NCI-H187 (cell line): Measurements from ENCODE around the gene UCP2.
A peak's percentile ranks its signal among the peaks of the same experiment; 100 is the strongest.

Experiments
- DNase-seq, 2 experiments: peaks; one replicate each; lab custom pipeline; 2025; lab: John Stamatoyannopoulos, UW

UCP2 gene

GRCh38 chr11:74010306-74011300, 28.0 kb upstream of the UCP2 start:
- no peak for DNase-seq

- no peak for DNase-seq
Observed at GRCh38 chr11:74009675-74010305, 27.1 kb upstream of the UCP2 start.

- DNase-seq, result no peak
Observed at GRCh38 chr11:74009230-74009547, 26.5 kb upstream of the UCP2 start.

- DNase-seq, result peak in 1 of 2 experiments; percentile 10
Observed at GRCh38 chr11:74008373-74009229, 26.0 kb upstream of the UCP2 start, which contains the start of gene UCP3. TSS of gene UCP3 (minus strand) at chr11:74009085. CDS start at chr11:74007042, 2,043 bp downstream.

GRCh38 chr11:74007691-74008372, 25.2 kb upstream of the UCP2 start:
- DNase-seq, result no peak

- DNase-seq, result no peak
Observed at GRCh38 chr11:74006743-74007304, 24.2 kb upstream of the UCP2 start.

GRCh38 chr11:74005721-74006517, 23.3 kb upstream of the UCP2 start:
- no peak for DNase-seq

GRCh38 chr11:74004759-74005615, 22.3 kb upstream of the UCP2 start:
- DNase-seq, result no peak

GRCh38 chr11:74004046-74004695, 21.5 kb upstream of the UCP2 start:
- DNase-seq, result no peak

GRCh38 chr11:74002832-74003231, 20.2 kb upstream of the UCP2 start:
- no peak for DNase-seq

- no peak for DNase-seq
Observed at GRCh38 chr11:74001822-74002286, 19.2 kb upstream of the UCP2 start.

- no peak for DNase-seq
Observed at GRCh38 chr11:74000307-74001133, 17.9 kb upstream of the UCP2 start.

- peak; percentile 57 to 65 for DNase-seq
Observed at GRCh38 chr11:73999581-74000306, 17.1 kb upstream of the UCP2 start.

GRCh38 chr11:73998846-73999575, 16.4 kb upstream of the UCP2 start:
- no peak for DNase-seq

GRCh38 chr11:73997120-73997770, 14.6 kb upstream of the UCP2 start:
- DNase-seq, result no peak

GRCh38 chr11:73996161-73996747, 13.6 kb upstream of the UCP2 start:
- DNase-seq, result peak in 1 of 2 experiments; percentile 11
